ENCODE results near the gene ANKRD13D. TPM values are rescaled to one million over a fixed set of nuclear protein-coding genes. Genes with fewer than 3 reads are reported as not detected.

ANKRD13D gene
- total and polyA plus RNA-seq, 12 donors, result 8.7 to 205 (median 40.4) TPM

- DNase-seq, result peak in 1 of 7 donors; percentile 5
- TF ChIP-seq CTCF (IDR thresholded peaks at IDR 0.05) (no peak), POLR2A (IDR thresholded peaks at IDR 0.05) (no peak)
- H3K4me1 ChIP-seq (replicated peaks in 1 of 2), result peaks cover 24 to 48% of the 10 kb centered on the region in 2 donors
- H3K4me3 ChIP-seq, result no peak overlapping the region
- no peaks in the 10 kb centered on the region for H3K9me3 ChIP-seq (replicated peaks in 1 of 3)
- 76 to 92% (median 81%) methylated on average over 8 to 17 of the region's 17 CpGs for WGBS, 4 donors
- no peaks in the 10 kb centered on the region for H3K27me3 ChIP-seq
- intact Hi-C loops (cut with DNase I), result no loop called here
- H3K27ac ChIP-seq, result peak overlapping the region in 2 of 5 donors; percentile 26 to 35
- H3K36me3 ChIP-seq (replicated peaks in 1 of 2), result peaks cover 0 to 62% of the 10 kb centered on the region in 2 donors
Observed at GRCh38 chr11:67279589-67280340, 9.3 kb upstream of the ANKRD13D start.

GRCh38 chr11:67280341-67280787, 8.7 kb upstream of the ANKRD13D start:
- Histone ChIP-seq H3K27ac (peak overlapping the region in 2 of 5 donors; percentile 8 to 35), H3K4me1 (replicated peaks in 1 of 2) (peaks cover 18 to 42% of the 10 kb centered on the region in 2 donors), H3K36me3 (replicated peaks in 1 of 2) (peaks cover 0 to 68% of the 10 kb centered on the region in 2 donors), H3K27me3 (no peaks in the 10 kb centered on the region), H3K4me3 (no peak overlapping the region), H3K9me3 (replicated peaks in 1 of 3) (no peaks in the 10 kb centered on the region)
- WGBS, 4 donors, result 70 to 83% (median 74%) methylated on average over 9 to 13 of the region's 13 CpGs
- peak in 1 of 7 donors; percentile 5 for DNase-seq
- intact Hi-C loops (cut with DNase I), result no loop called here
- TF ChIP-seq CTCF (IDR thresholded peaks at IDR 0.05) (no peak), POLR2A (IDR thresholded peaks at IDR 0.05) (no peak)

GRCh38 chr11:67280788-67281551, 8.1 kb upstream of the ANKRD13D start:
- TF ChIP-seq CTCF (IDR thresholded peaks at IDR 0.05) (no peak), POLR2A (IDR thresholded peaks at IDR 0.05) (no peak)
- peaks cover 0 to 74% of the 10 kb centered on the region in 2 donors for H3K36me3 ChIP-seq (replicated peaks in 1 of 2)
- peak overlapping the region in 1 of 5 donors; percentile 35 for H3K27ac ChIP-seq
- no peaks in the 10 kb centered on the region for H3K27me3 ChIP-seq
- DNase-seq, result peak in 1 of 7 donors; percentile 9
- H3K9me3 ChIP-seq (replicated peaks in 1 of 3), result no peaks in the 10 kb centered on the region
- 88 to 94% (median 91%) methylated on average over 20 to 31 of the region's 31 CpGs for WGBS, 4 donors
- intact Hi-C loops (cut with DNase I), result no loop called here
- peaks cover 12 to 36% of the 10 kb centered on the region in 2 donors for H3K4me1 ChIP-seq (replicated peaks in 1 of 2)
- no peak overlapping the region for H3K4me3 ChIP-seq

- Histone ChIP-seq H3K36me3 (replicated peaks in 1 of 2) (peaks cover 0 to 79% of the 10 kb centered on the region in 2 donors), H3K4me1 (replicated peaks in 1 of 2) (peaks cover 6 to 30% of the 10 kb centered on the region in 2 donors), H3K27ac (peak overlapping the region in 1 of 5 donors; percentile 32), H3K4me3 (no peak overlapping the region), H3K27me3 (no peaks in the 10 kb centered on the region), H3K9me3 (replicated peaks in 1 of 3) (no peaks in the 10 kb centered on the region)
- WGBS, 4 donors, result 90 to 94% (median 92%) methylated on average over 7 to 27 of the region's 27 CpGs
- DNase-seq, result peak in 1 of 7 donors; percentile 3
- intact Hi-C loops (cut with DNase I), result no loop called here
- TF ChIP-seq CTCF (IDR thresholded peaks at IDR 0.05) (no peak), POLR2A (IDR thresholded peaks at IDR 0.05) (no peak)
Observed at GRCh38 chr11:67281552-67282150, 7.5 kb upstream of the ANKRD13D start.
